HG02610 (cell line): ENCODE data around the gene IL17REL.
"Not testable (repeated sequence)": the region's sequence is repeated elsewhere in the genome, so short reads cannot be mapped to it uniquely, and the experiment has no call there.

Source experiments
- ATAC-seq: cut with Tn5 transposase; IDR thresholded peaks from one replicate; pipeline ENCODE4 v1.9.1; 2021; ENCODE audit warnings: mild to moderate bottlenecking, moderate library complexity; ENCODE audit not compliant: unreplicated experiment

IL17REL gene

DNA sequence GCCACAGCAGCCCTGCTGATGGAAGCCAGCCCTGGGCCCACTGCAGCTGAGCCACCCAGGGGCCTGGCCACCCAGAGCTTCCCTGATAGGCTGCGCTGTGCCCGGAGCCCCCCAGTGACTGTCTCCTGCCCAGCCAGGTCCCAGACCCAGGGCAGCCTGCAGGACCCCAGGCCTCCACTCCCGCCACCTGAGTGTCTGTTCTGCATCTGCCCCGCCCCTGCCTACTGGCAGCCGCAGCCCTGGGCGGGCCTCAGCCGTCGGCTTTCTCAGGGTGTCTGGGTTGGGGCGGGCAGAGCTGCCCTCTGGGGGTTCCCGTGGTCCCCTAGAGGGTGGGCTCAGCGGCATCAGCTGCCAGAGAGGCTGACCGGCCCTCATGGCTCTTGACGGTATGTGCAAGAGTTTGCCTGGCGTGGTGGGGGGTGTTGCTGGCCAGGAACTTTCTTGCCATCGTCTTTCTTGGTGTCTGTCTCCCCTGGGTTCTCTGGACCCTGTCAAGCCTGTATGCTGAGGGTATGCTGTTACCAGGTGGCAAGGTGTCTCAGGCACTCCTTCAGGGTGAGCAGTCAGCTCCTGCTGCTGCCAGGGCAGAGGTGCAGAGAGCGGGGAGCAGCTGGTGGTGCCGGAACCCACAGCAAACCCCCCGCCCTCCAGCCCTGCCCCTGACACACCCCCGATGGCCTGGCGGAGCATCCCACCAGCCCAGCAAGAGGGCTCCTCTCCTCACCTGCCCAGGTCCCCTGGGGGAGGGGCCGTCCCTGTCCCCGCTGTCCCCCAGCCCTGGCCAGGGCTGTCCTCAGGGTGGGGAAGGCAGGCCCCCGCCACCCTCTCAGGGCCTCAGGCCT is 64.2 kb downstream of the IL17REL start:
- no peak for ATAC-seq

GRCh38 chr22:49947296-49947622 is 65.3 kb downstream of the IL17REL start:
- no peak for ATAC-seq

DNA sequence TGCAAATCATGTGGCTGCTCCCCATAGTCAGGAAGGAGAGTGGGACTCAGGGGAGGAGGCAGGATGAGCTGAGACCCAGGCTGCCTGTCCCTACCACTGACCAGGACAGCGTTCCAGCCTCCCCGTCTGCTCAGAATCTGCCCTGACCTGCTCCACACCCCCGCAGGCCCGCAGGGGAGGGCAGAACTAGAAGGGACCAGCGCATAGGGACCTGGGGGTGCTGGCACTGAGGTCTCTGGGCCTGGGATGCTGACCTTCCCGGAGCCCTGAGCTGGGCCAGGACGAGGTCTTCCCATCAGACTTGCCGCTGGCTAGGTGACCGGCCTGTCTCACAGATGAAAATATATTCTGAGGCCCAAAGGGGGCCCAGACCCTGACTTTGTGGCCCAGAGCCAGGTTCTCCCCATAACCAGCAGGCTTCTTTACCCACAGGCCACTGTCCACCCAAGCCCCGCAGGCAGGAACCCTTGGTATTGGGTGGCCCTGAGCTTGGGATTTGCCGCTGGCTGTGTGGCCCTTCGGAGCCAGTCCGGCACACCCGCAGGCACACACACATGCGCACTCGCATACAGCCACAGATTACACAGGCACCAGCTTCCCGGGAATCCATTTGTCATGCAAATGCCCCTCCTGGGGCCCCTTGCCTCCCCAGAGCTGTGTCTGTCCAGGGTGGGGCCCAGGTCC is 65.8 kb downstream of the IL17REL start:
- no peak for ATAC-seq

DNA sequence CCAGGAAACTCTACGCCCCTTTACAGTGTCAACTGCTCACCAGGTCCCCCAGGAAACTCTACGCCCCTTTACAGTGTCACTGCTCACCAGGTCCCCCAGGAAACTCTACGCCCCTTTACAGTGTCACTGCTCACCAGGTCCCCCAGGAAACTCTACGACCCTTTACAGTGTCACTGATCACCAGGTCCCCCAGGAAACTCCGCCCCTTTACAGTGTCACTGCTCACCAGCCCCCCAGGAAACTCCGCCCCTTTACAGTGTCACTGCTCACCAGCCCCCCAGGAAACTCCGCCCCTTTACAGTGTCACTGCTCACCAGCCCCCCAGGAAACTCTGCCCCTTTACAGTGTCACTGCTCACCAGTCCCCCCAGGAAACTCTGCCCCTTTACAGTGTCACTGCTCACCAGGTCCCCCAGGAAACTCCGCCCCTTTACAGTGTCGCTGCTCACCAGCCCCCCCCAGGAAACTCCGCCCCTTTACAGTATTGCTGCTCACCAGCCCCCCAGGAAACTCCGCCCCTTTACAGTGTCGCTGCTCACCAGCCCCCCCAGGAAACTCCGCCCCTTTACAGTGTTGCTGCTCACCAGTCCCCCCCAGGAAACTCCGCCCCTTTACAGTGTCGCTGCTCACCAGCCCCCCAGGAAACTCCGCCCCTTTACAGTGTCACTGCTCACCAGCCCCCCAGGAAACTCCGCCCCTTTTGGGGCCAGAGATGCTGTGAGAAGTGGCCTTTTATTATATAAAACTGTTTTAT is 67.3 kb downstream of the IL17REL start:
- ATAC-seq: not testable (repeated sequence)
